HCT116 (cell line): Measurements from ENCODE around the gene SDE2.

ENCODE experiments used
- CEBPB ChIP-seq: IDR thresholded peaks from 2 replicates; pipeline ENCODE4 v1.6.1; 2012; ENCODE audit warnings: low read depth
- EZH2 ChIP-seq: fragments of 200-600 bp; sonication (generic); IDR thresholded peaks from 2 replicates; pipeline ENCODE4 v1.6.1; 2017; ENCODE audit warnings: antibody characterized with exemption, mixed run types
- POLR2A ChIP-seq: IDR thresholded peaks from 2 replicates; pipeline ENCODE4 v1.7.0; 2011; ENCODE audit warnings: borderline replicate concordance; ENCODE audit not compliant: insufficient read depth, insufficient read length; ENCODE audit errors: extremely low read depth
- POLR2AphosphoS5 ChIP-seq: IDR thresholded peaks from 2 replicates; pipeline ENCODE4 v1.6.1; 2011; ENCODE audit warnings: mild to moderate bottlenecking, low read depth, low read length, moderate library complexity
- SP1 ChIP-seq: IDR thresholded peaks from 2 replicates; pipeline ENCODE4 v1.6.1; 2012; ENCODE audit warnings: low read depth
- TCF7L2 ChIP-seq: IDR thresholded peaks from 2 replicates; pipeline ENCODE4 v1.7.0; 2011; ENCODE audit warnings: borderline replicate concordance, inconsistent platforms; ENCODE audit not compliant: insufficient read depth, insufficient read length; ENCODE audit errors: extremely low read depth
- ZBTB33 ChIP-seq: IDR thresholded peaks from 2 replicates; pipeline ENCODE4 v1.6.1; 2011; ENCODE audit warnings: mild to moderate bottlenecking, low read length, moderate library complexity; ENCODE audit not compliant: insufficient replicate concordance; ENCODE audit errors: extremely low read depth
- ZNF274 ChIP-seq: fragments of 200-500 bp; sonication (Bioruptor generic); IDR thresholded peaks from 2 replicates; pipeline ENCODE4 v1.6.1; 2014; ENCODE audit warnings: mild to moderate bottlenecking, low read depth, low read length, inconsistent platforms
- TF ChIP-seq, protein P1 (sequence below), 3 experiments: fragments of 200-600 bp in 1 of 3; sonication (generic) in 1 of 3; IDR thresholded peaks in 2 of 3; conservative IDR thresholded peaks in 1 of 3; 2 replicates each; pipeline ENCODE4 v1.5.1; 2012 to 2017; ENCODE audit warnings: low read depth in 2 of 3, low read length in 2 of 3, antibody characterized with exemption in 1 of 3, borderline replicate concordance in 1 of 3, control low read depth in 1 of 3, mild to moderate bottlenecking in 1 of 3, mixed read lengths in 1 of 3, mixed run types in 1 of 3, moderate library complexity in 1 of 3; ENCODE audit not compliant: insufficient read depth in 1 of 3
- TF ChIP-seq, protein P2 (sequence below): IDR thresholded peaks from 2 replicates; pipeline ENCODE4 v1.6.1; 2012
- TF ChIP-seq, protein P3 (sequence below): IDR thresholded peaks from 2 replicates; pipeline ENCODE4 v1.6.1; 2012; ENCODE audit warnings: low read depth

GRCh38 chr1:225965231-225965630 lies 33.9 kb downstream of the SDE2 start:
- TF ChIP-seq ZNF274 (no peak), SP1 (no peak), POLR2A (no peak), TCF7L2 (no peak), POLR2AphosphoS5 (no peak), EZH2 (no peak), ZBTB33 (no peak), CEBPB (no peak)
- TF ChIP-seq, protein P1, sequence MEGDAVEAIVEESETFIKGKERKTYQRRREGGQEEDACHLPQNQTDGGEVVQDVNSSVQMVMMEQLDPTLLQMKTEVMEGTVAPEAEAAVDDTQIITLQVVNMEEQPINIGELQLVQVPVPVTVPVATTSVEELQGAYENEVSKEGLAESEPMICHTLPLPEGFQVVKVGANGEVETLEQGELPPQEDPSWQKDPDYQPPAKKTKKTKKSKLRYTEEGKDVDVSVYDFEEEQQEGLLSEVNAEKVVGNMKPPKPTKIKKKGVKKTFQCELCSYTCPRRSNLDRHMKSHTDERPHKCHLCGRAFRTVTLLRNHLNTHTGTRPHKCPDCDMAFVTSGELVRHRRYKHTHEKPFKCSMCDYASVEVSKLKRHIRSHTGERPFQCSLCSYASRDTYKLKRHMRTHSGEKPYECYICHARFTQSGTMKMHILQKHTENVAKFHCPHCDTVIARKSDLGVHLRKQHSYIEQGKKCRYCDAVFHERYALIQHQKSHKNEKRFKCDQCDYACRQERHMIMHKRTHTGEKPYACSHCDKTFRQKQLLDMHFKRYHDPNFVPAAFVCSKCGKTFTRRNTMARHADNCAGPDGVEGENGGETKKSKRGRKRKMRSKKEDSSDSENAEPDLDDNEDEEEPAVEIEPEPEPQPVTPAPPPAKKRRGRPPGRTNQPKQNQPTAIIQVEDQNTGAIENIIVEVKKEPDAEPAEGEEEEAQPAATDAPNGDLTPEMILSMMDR (IDR thresholded peaks at IDR 0.05 in 2 of 3, conservative IDR thresholded peaks at IDR 0.05 in 1 of 3; ENCODE audit: borderline replicate concordance in 1 of 3, insufficient read depth in 1 of 3, low read depth in 2 of 3, low read length in 2 of 3): no peak
- TF ChIP-seq, protein P2, sequence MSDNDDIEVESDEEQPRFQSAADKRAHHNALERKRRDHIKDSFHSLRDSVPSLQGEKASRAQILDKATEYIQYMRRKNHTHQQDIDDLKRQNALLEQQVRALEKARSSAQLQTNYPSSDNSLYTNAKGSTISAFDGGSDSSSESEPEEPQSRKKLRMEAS: no peak
- TF ChIP-seq, protein P3, sequence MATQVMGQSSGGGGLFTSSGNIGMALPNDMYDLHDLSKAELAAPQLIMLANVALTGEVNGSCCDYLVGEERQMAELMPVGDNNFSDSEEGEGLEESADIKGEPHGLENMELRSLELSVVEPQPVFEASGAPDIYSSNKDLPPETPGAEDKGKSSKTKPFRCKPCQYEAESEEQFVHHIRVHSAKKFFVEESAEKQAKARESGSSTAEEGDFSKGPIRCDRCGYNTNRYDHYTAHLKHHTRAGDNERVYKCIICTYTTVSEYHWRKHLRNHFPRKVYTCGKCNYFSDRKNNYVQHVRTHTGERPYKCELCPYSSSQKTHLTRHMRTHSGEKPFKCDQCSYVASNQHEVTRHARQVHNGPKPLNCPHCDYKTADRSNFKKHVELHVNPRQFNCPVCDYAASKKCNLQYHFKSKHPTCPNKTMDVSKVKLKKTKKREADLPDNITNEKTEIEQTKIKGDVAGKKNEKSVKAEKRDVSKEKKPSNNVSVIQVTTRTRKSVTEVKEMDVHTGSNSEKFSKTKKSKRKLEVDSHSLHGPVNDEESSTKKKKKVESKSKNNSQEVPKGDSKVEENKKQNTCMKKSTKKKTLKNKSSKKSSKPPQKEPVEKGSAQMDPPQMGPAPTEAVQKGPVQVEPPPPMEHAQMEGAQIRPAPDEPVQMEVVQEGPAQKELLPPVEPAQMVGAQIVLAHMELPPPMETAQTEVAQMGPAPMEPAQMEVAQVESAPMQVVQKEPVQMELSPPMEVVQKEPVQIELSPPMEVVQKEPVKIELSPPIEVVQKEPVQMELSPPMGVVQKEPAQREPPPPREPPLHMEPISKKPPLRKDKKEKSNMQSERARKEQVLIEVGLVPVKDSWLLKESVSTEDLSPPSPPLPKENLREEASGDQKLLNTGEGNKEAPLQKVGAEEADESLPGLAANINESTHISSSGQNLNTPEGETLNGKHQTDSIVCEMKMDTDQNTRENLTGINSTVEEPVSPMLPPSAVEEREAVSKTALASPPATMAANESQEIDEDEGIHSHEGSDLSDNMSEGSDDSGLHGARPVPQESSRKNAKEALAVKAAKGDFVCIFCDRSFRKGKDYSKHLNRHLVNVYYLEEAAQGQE: no peak
